Endothelial cell of umbilical vein (primary cell): ENCODE results near the gene LHPP. TPM values are rescaled to one million over a fixed set of nuclear protein-coding genes. Genes with fewer than 3 reads are reported as not detected.

Experiments used
- BruUV-seq: library from RNA; stranded (reverse); fragments of 400-500 nt; replicated peaks from 2 replicates; lab custom pipeline; 2021; lab: Mats Ljungman, UMichigan
- CTCF ChIA-PET: fragments of 300-600, 350-600 bp; sonication (Branson Sonifier 250); formaldehyde crosslinking; loops from one replicate; lab custom pipeline; 2021; ENCODE audit warnings: antibody characterized with exemption, inconsistent platforms; lab: Charles Lee
- POLR2A ChIA-PET: fragments of 300-600, 350-600 bp; sonication (Branson Sonifier 250); formaldehyde crosslinking; loops from one replicate; lab custom pipeline; 2021; ENCODE audit warnings: antibody characterized with exemption, inconsistent platforms; lab: Charles Lee
- DNase-seq: peaks from one replicate; pipeline ENCODE4 v3.0.0-alpha.2; 2011; ENCODE audit warnings: low read depth, low spot score
- FAIRE-seq: peaks from 2 replicates; lab custom pipeline; 2011; peaks lifted over from hg19 to GRCh38; lab: Jason Lieb, UNC
- H2AFZ ChIP-seq: 2 replicates; pipeline ENCODE4 v1.6.0; 2012; ENCODE audit warnings: low read depth, low read length, control low read depth, inconsistent platforms
- H3K27ac ChIP-seq: 2 replicates; pipeline ENCODE4 v1.5.1; 2011; ENCODE audit warnings: low read depth, mild to moderate bottlenecking, control low read depth, low read length, moderate library complexity; ENCODE audit not compliant: insufficient read depth
- H3K27me3 ChIP-seq, 2 experiments: 2 replicates each; pipeline versions ENCODE4 v1.6.0 to v1.6.1; 2011; ENCODE audit warnings: low read length in 2 of 2, mixed read lengths in 1 of 2; ENCODE audit not compliant: control insufficient read depth in 2 of 2, insufficient read depth in 2 of 2
- H3K36me3 ChIP-seq, 2 experiments: 2 replicates in 1 of 2; 3 replicates in 1 of 2; pipeline ENCODE4 v1.5.1; 2011; ENCODE audit warnings: low read length in 2 of 2, mild to moderate bottlenecking in 1 of 2, moderate library complexity in 1 of 2; ENCODE audit not compliant: control insufficient read depth in 2 of 2, insufficient read depth in 2 of 2; ENCODE audit errors: extremely low read depth in 1 of 2
- H3K4me1 ChIP-seq: 3 replicates; pipeline ENCODE4 v1.5.1; 2011; ENCODE audit warnings: mild to moderate bottlenecking, low read length; ENCODE audit not compliant: control insufficient read depth, insufficient read depth; ENCODE audit errors: extremely low read depth
- H3K4me2 ChIP-seq: 2 replicates; pipeline ENCODE4 v1.6.1; 2011; ENCODE audit warnings: low read length, control low read depth, mixed read lengths; ENCODE audit not compliant: insufficient read depth
- H3K4me3 ChIP-seq, 3 experiments: fragments of 200-600 bp in 1 of 3; sonication (generic), shearing (Covaris generic) in 1 of 3; replicated peaks in 1 of 3; 2 replicates each; pipeline ENCODE4 v1.5.1; 2011 to 2016; ENCODE audit warnings: control low read depth in 3 of 3, low read length in 3 of 3, mild to moderate bottlenecking in 2 of 3, inconsistent platforms in 1 of 3, low read depth in 1 of 3, moderate library complexity in 1 of 3; ENCODE audit not compliant: insufficient read depth in 1 of 3
- H3K79me2 ChIP-seq: 2 replicates; pipeline ENCODE4 v1.6.0; 2012; ENCODE audit warnings: low read length, inconsistent platforms; ENCODE audit not compliant: control insufficient read depth, insufficient read depth
- H3K9ac ChIP-seq: replicated peaks from 2 replicates; pipeline ENCODE3; 2011; ENCODE audit warnings: low read length, control low read depth; ENCODE audit not compliant: insufficient read depth; ENCODE audit errors: extremely low read depth
- H3K9me1 ChIP-seq: replicated peaks from 3 replicates; pipeline ENCODE4 v1.6.0; 2011; ENCODE audit warnings: mild to moderate bottlenecking, low read length; ENCODE audit not compliant: control insufficient read depth, insufficient read depth; ENCODE audit errors: extremely low read depth
- H3K9me3 ChIP-seq: replicated peaks from 2 replicates; pipeline ENCODE4 v1.5.1; 2012; ENCODE audit warnings: low read length, inconsistent platforms; ENCODE audit not compliant: control insufficient read depth, insufficient read depth
- H4K20me1 ChIP-seq: replicated peaks from 2 replicates; pipeline ENCODE3; 2011; ENCODE audit warnings: mild to moderate bottlenecking, low read length; ENCODE audit not compliant: control insufficient read depth, insufficient read depth; ENCODE audit errors: extremely low read depth
- EZH2 ChIP-seq: IDR thresholded peaks from 2 replicates; pipeline ENCODE4 v1.6.1; 2012; ENCODE audit warnings: borderline replicate concordance, low read depth, mild to moderate bottlenecking, moderate library complexity, low read length, inconsistent platforms; ENCODE audit not compliant: severe bottlenecking
- FOS ChIP-seq: IDR thresholded peaks from 2 replicates; pipeline ENCODE4 v1.6.1; 2011; ENCODE audit warnings: mild to moderate bottlenecking, low read length, moderate library complexity, borderline replicate concordance; ENCODE audit not compliant: insufficient read depth
- GATA2 ChIP-seq: IDR thresholded peaks from 2 replicates; pipeline ENCODE4 v1.7.0; 2011; ENCODE audit warnings: low read depth, mild to moderate bottlenecking, moderate library complexity, mixed read lengths, low read length; ENCODE audit not compliant: insufficient read length, insufficient read depth
- JUN ChIP-seq: IDR thresholded peaks from 2 replicates; pipeline ENCODE4 v1.6.1; 2011; ENCODE audit warnings: borderline replicate concordance, low read depth; ENCODE audit not compliant: insufficient read length, insufficient read depth
- MYC ChIP-seq: IDR thresholded peaks from one replicate; pipeline ENCODE4 v1.6.1; 2011; ENCODE audit warnings: mild to moderate bottlenecking, low read depth, low read length
- POLR2A ChIP-seq: IDR thresholded peaks from 2 replicates; pipeline ENCODE4 v1.6.1; 2012; ENCODE audit warnings: low read depth, mild to moderate bottlenecking, control low read depth, low read length
- POLR2AphosphoS5 ChIP-seq: IDR thresholded peaks from 2 replicates; pipeline ENCODE4 v1.6.1; 2012; ENCODE audit warnings: low read depth, mild to moderate bottlenecking, control low read depth, low read length, moderate library complexity; ENCODE audit not compliant: insufficient read depth
- dilution Hi-C: fragments of 300-500 bp; cut with MboI; formaldehyde crosslinking; loops from one replicate; pipeline ENCODE4 v1.15.0; 2019; ENCODE audit warnings: low sequenced_read_pairs; ENCODE audit not compliant: extremely low pct_ligation_motif_present
- intact Hi-C: fragments of 100-400 bp; cut with micrococcal nuclease; formaldehyde crosslinking; loops from one replicate; pipeline ENCODE4 v1.10.0; 2022
- polyA plus RNA-seq, 4 experiments: library from polyadenylated mRNA; depleted of rRNA in 3 of 4; stranded (reverse) in 3 of 4; unstranded in 1 of 4; fragments of >200 nt; gene quantifications; 2 replicates each; pipeline versions ENCODE4 v1.2.1 to v1.2.3, GENCODE V29; 2011 to 2012; ENCODE audit warnings: missing spikeins in 1 of 4
- total RNA-seq: library from RNA; stranded (reverse); gene quantifications from 2 replicates; pipeline ENCODE4 v1.2.3, GENCODE V29; 2021
- TF ChIP-seq, protein P1 (sequence below), 2 donors: IDR thresholded peaks; 1 replicate in 1 of 2; 2 replicates in 1 of 2; pipeline ENCODE4 v1.5.1; 2011; ENCODE audit warnings: low read length in 2 of 2, mild to moderate bottlenecking in 2 of 2, moderate library complexity in 2 of 2, control low read depth in 1 of 2, inconsistent platforms in 1 of 2, low read depth in 1 of 2; ENCODE audit not compliant: insufficient read depth in 1 of 2; ENCODE audit errors: extremely low read depth in 1 of 2
- TF ChIP-seq, protein P2 (sequence below): IDR thresholded peaks from 2 replicates; pipeline ENCODE4 v1.6.1; 2011; ENCODE audit not compliant: insufficient read depth, insufficient read length

The LHPP gene
- total and polyA plus RNA-seq, 2 donors (not counting 3 experiments of a cell fraction or from before 2014, with no cell fraction given), result 5.8 to 11.2 TPM

DNA sequence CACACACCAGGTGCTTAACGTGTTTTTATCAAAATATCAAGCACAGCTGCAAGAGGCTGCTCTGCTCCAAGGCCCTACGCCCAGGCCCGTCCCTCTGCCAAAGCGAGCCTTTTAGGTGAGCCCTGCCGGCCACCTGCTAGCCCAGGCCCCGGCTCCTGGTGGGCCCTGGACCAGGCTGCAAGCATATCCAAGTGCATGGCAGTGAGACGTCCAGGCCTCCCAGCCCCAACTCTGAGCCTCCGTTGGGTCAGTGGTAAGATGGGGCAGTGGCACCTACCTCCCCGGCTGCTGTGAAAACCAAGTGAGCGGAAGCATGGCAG is 136.2 kb downstream of the LHPP start:
- no peak overlapping the region for H3K4me2 ChIP-seq
- POLR2A ChIA-PET, result no interaction called here
- no peaks in the 10 kb centered on the region for H3K36me3 ChIP-seq
- dilution Hi-C loops (no loop called here), intact Hi-C loops (no loop called here)
- H3K4me3 ChIP-seq, result no peak overlapping the region
- TF ChIP-seq POLR2AphosphoS5 (no peak), MYC (no peak), POLR2A (no peak), JUN (no peak), FOS (no peak), EZH2 (no peak), GATA2 (no peak)
- TF ChIP-seq, protein P1, sequence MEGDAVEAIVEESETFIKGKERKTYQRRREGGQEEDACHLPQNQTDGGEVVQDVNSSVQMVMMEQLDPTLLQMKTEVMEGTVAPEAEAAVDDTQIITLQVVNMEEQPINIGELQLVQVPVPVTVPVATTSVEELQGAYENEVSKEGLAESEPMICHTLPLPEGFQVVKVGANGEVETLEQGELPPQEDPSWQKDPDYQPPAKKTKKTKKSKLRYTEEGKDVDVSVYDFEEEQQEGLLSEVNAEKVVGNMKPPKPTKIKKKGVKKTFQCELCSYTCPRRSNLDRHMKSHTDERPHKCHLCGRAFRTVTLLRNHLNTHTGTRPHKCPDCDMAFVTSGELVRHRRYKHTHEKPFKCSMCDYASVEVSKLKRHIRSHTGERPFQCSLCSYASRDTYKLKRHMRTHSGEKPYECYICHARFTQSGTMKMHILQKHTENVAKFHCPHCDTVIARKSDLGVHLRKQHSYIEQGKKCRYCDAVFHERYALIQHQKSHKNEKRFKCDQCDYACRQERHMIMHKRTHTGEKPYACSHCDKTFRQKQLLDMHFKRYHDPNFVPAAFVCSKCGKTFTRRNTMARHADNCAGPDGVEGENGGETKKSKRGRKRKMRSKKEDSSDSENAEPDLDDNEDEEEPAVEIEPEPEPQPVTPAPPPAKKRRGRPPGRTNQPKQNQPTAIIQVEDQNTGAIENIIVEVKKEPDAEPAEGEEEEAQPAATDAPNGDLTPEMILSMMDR (IDR thresholded peaks at IDR 0.05; ENCODE audit: extremely low read depth in 1 of 2, insufficient read depth in 1 of 2, low read depth in 1 of 2, low read length in 2 of 2), result no peak
- TF ChIP-seq, protein P2, sequence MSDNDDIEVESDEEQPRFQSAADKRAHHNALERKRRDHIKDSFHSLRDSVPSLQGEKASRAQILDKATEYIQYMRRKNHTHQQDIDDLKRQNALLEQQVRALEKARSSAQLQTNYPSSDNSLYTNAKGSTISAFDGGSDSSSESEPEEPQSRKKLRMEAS, result no peak
- H4K20me1 ChIP-seq, result no peaks in the 10 kb centered on the region
- DNase-seq (no peak), FAIRE-seq (no peak)
- H3K4me1 ChIP-seq, result no peaks in the 10 kb centered on the region
- no peaks in the 10 kb centered on the region for H3K27me3 ChIP-seq
- no peaks in the 10 kb centered on the region for H3K9me3 ChIP-seq
- no peaks in the 10 kb centered on the region for H3K9me1 ChIP-seq
- no TSS peak for BruUV-seq
- H2AFZ ChIP-seq, result no peak overlapping the region
- no peak overlapping the region for H3K27ac ChIP-seq
- no peaks in the 10 kb centered on the region for H3K79me2 ChIP-seq
- CTCF ChIA-PET, result no interaction called here
- no peak overlapping the region for H3K9ac ChIP-seq
